ENCODE results near the gene MAP2K7.
"Not testable (repeated sequence)": the region's sequence is repeated elsewhere in the genome, so short reads cannot be mapped to it uniquely, and the experiment has no call there.

The MAP2K7 gene

GRCh38 chr19:7961082-7961481 lies 57.4 kb downstream of the MAP2K7 start:
- in situ Hi-C loops (cut with MboI; ENCODE audit: low sequenced_read_pairs): not testable (repeated sequence)

GRCh38 chr19:7961920-7962626 lies 58.4 kb downstream of the MAP2K7 start:
- in situ Hi-C loops (cut with MboI; ENCODE audit: low sequenced_read_pairs): no loop called here

GRCh38 chr19:7962644-7963268 lies 59.1 kb downstream of the MAP2K7 start:
- in situ Hi-C loops (cut with MboI; ENCODE audit: low sequenced_read_pairs): no loop called here

- in situ Hi-C loops (cut with MboI; ENCODE audit: low sequenced_read_pairs): no loop called here
These were observed 59.9 kb downstream of the MAP2K7 start for GRCh38 chr19:7963566-7963965.
